Neuronal stem cell (in vitro differentiated cells): ENCODE data around the gene PGAP6.

Experiments used
- DNase-seq: peaks from one replicate; pipeline ENCODE4 v3.0.0-alpha.2; 2013; ENCODE audit warnings: low spot score
- H2AFZ ChIP-seq: one replicate; pipeline ENCODE4 v1.6.1; 2013; ENCODE audit warnings: mild to moderate bottlenecking, low read length, inconsistent platforms
- H2AK5ac ChIP-seq: 2 replicates; pipeline ENCODE4 v1.6.1; 2013; ENCODE audit warnings: low read depth, mild to moderate bottlenecking, inconsistent platforms, low read length, moderate library complexity, mixed read lengths
- H2BK120ac ChIP-seq: 2 replicates; pipeline ENCODE4 v1.6.1; 2013; ENCODE audit warnings: low read depth, mild to moderate bottlenecking, inconsistent platforms, low read length, moderate library complexity, mixed read lengths
- H2BK12ac ChIP-seq: one replicate; pipeline ENCODE4 v1.6.1; 2013; ENCODE audit warnings: low read length, inconsistent platforms
- H2BK15ac ChIP-seq: 2 replicates; pipeline ENCODE4 v1.6.1; 2013; ENCODE audit warnings: mild to moderate bottlenecking, low read length, inconsistent platforms, mixed read lengths
- H2BK5ac ChIP-seq: one replicate; pipeline ENCODE4 v1.6.1; 2013; ENCODE audit warnings: inconsistent platforms, mild to moderate bottlenecking, low read length, moderate library complexity
- H3K14ac ChIP-seq: one replicate; pipeline ENCODE4 v1.6.1; 2013; ENCODE audit warnings: low read length, inconsistent platforms
- H3K18ac ChIP-seq: 2 replicates; pipeline ENCODE4 v1.6.1; 2013; ENCODE audit warnings: low read length, inconsistent platforms
- H3K23ac ChIP-seq: 2 replicates; pipeline ENCODE4 v1.6.1; 2013; ENCODE audit warnings: low read depth, mild to moderate bottlenecking, mixed read lengths, low read length, inconsistent platforms; ENCODE audit not compliant: poor library complexity
- H3K27ac ChIP-seq: replicated peaks from 3 replicates; pipeline ENCODE4 v1.5.1; 2013; ENCODE audit warnings: low read length, inconsistent platforms
- H3K27me3 ChIP-seq, 3 experiments: 2 replicates each; pipeline ENCODE4 v1.6.1; 2013; ENCODE audit warnings: low read length in 3 of 3, mild to moderate bottlenecking in 2 of 3, inconsistent platforms in 1 of 3, low read depth in 1 of 3, mixed read lengths in 1 of 3, moderate library complexity in 1 of 3; ENCODE audit not compliant: control insufficient read depth in 3 of 3, insufficient read depth in 3 of 3
- H3K36me3 ChIP-seq, 2 donors: replicated peaks in 1 of 2; 2 replicates each; pipeline ENCODE4 v1.6.1; 2013; ENCODE audit warnings: low read length in 2 of 2; ENCODE audit not compliant: control insufficient read depth in 2 of 2, insufficient read depth in 2 of 2
- H3K4ac ChIP-seq: 2 replicates; pipeline ENCODE4 v1.6.1; 2013; ENCODE audit warnings: inconsistent platforms, mild to moderate bottlenecking, low read length, moderate library complexity
- H3K4me1 ChIP-seq, 2 donors: 1 replicate in 1 of 2; 2 replicates in 1 of 2; pipeline ENCODE4 v1.6.1; 2013; ENCODE audit warnings: low read length in 2 of 2, low read depth in 1 of 2; ENCODE audit not compliant: control insufficient read depth in 2 of 2, insufficient read depth in 1 of 2
- H3K4me2 ChIP-seq: one replicate; pipeline ENCODE4 v1.6.1; 2013; ENCODE audit warnings: mild to moderate bottlenecking, low read length, inconsistent platforms; ENCODE audit not compliant: insufficient read depth, poor library complexity, severe bottlenecking
- H3K4me3 ChIP-seq, 2 donors: 2 replicates each; pipeline ENCODE4 v1.5.1; 2013; ENCODE audit warnings: low read length in 2 of 2, mild to moderate bottlenecking in 2 of 2, inconsistent platforms in 1 of 2, moderate library complexity in 1 of 2
- H3K79me1 ChIP-seq: one replicate; pipeline ENCODE4 v1.6.1; 2013; ENCODE audit warnings: low read depth, mild to moderate bottlenecking, inconsistent platforms, low read length, moderate library complexity
- H3K9ac ChIP-seq: one replicate; pipeline ENCODE4 v1.6.1; 2013; ENCODE audit warnings: mild to moderate bottlenecking, low read depth, low read length, inconsistent platforms; ENCODE audit not compliant: poor library complexity
- H3K9me3 ChIP-seq, 2 donors: replicated peaks in 1 of 2; 2 replicates each; pipeline versions ENCODE3 to v1.6.1; 2013; ENCODE audit warnings: low read length in 2 of 2, mild to moderate bottlenecking in 2 of 2, inconsistent platforms in 1 of 2, low read depth in 1 of 2, mixed read lengths in 1 of 2, moderate library complexity in 1 of 2; ENCODE audit not compliant: control insufficient read depth in 2 of 2, insufficient read depth in 1 of 2
- H4K8ac ChIP-seq: one replicate; pipeline ENCODE4 v1.6.1; 2013; ENCODE audit warnings: low read depth, mild to moderate bottlenecking, inconsistent platforms, low read length, moderate library complexity
- H4K91ac ChIP-seq: one replicate; pipeline ENCODE4 v1.6.1; 2013; ENCODE audit warnings: low read length, low read depth, mild to moderate bottlenecking, inconsistent platforms; ENCODE audit not compliant: poor library complexity
- WGBS, 2 donors: extraction: QIAGEN DNeasy Blood & Tissue Kit; methylation state at CpG; one replicate each; pipeline ENCODE4 v1.1.7; 2013; ENCODE audit warnings: missing lambda C conversion rate in 2 of 2, mixed read lengths in 1 of 2; ENCODE audit not compliant: insufficient read length in 2 of 2, insufficient replicate concordance in 1 of 2; ENCODE audit errors: extremely low coverage in 2 of 2; 5-methylcytosine and 5-hydroxymethylcytosine counted together

PGAP6 gene

DNA sequence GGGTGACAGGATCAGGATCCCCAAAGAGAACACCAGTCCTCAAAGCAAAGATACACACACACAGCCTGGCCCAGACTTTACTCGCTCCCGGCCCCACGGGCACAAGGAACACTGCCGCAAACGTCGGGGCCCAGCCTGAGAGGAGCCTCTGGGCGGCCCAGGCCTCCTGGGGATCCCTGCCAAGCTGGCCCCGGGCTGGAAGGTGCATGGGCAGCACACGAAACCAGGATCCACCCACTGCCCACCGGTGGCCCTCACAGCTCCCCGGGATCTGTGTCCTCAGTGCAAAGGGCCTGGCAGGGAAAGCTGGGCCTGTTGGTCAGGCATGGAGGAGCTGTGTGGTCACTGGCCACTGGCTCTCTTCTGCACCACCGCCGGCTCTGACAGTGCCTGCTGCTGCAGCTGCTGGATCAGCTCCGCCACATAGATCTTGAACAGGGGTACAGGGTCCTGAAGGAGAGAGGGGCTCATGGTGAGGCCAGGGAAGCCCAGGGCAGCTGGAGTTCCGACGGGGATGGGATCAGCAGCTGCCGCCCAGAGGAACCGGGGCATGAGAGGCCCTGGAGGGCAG is 14.4 kb downstream of the PGAP6 start:
- H2BK5ac ChIP-seq, result peak overlapping the region; percentile 66
- no peak overlapping the region for H2BK15ac ChIP-seq
- H3K23ac ChIP-seq, result no peak overlapping the region
- no peak overlapping the region for H2BK120ac ChIP-seq
- H3K9ac ChIP-seq, result no peak overlapping the region
- peaks cover 24 to 53% of the 10 kb centered on the region in 2 donors for H3K36me3 ChIP-seq
- H2BK12ac ChIP-seq, result no peak overlapping the region
- H3K27ac ChIP-seq, result no peak overlapping the region
- peaks cover 4 to 10% of the 10 kb centered on the region in 2 donors for H3K4me1 ChIP-seq
- no peak overlapping the region for H3K4me2 ChIP-seq
- H3K14ac ChIP-seq, result no peak overlapping the region
- H2AFZ ChIP-seq, result no peak overlapping the region
- H4K8ac ChIP-seq, result no peak overlapping the region
- WGBS, 2 donors, result no CpG with 5 or more reads among the region's 18 CpGs
- no peak overlapping the region for H3K4me3 ChIP-seq
- no peak overlapping the region for H4K91ac ChIP-seq
- no peak overlapping the region for H2AK5ac ChIP-seq
- H3K79me1 ChIP-seq, result peaks cover 4% of the 10 kb centered on the region
- no peak overlapping the region for H3K18ac ChIP-seq
- no peak for DNase-seq
- H3K27me3 ChIP-seq, result no peaks in the 10 kb centered on the region
- H3K9me3 ChIP-seq, result no peaks in the 10 kb centered on the region
- H3K4ac ChIP-seq, result no peak overlapping the region

DNA sequence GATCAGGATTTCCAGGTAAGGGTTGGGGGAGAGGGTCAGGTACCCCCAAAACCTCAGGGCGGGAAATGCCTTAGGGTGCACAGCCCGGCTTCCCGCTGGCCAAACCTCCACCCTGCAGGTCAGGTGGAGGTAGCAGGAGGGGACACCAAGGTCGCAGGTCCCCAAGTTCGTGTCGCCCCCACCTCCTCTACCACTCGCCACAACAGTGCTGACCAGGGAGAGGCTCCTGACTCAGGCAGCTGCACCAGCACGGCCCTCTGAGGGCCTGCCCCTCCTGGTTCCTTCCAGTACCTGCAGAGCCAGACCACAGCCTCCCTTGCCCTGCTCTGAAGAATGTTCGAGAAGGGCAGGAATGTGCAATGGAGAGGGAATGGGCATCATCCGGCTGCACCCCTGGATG is 15.3 kb downstream of the PGAP6 start:
- Histone ChIP-seq H3K18ac (no peak overlapping the region), H3K4me3 (no peak overlapping the region), H3K27me3 (peaks cover 0 to 2% (median 0%) of the 10 kb centered on the region in 3 experiments), H2BK120ac (no peak overlapping the region), H2AK5ac (no peak overlapping the region), H3K23ac (peak overlapping the region; percentile 29), H4K8ac (no peak overlapping the region), H3K27ac (no peak overlapping the region), H4K91ac (no peak overlapping the region), H3K4ac (no peak overlapping the region), H2BK15ac (no peak overlapping the region), H2BK12ac (no peak overlapping the region), H3K9me3 (no peaks in the 10 kb centered on the region), H3K4me2 (no peak overlapping the region), H3K36me3 (peaks cover 21 to 43% of the 10 kb centered on the region in 2 donors), H3K79me1 (peaks cover 4% of the 10 kb centered on the region), H2AFZ (no peak overlapping the region), H3K9ac (no peak overlapping the region), H3K14ac (no peak overlapping the region), H3K4me1 (peaks cover 4 to 15% of the 10 kb centered on the region in 2 donors), H2BK5ac (no peak overlapping the region)
- no CpG with 5 or more reads among the region's 10 CpGs for WGBS, 2 donors
- no peak for DNase-seq

DNA sequence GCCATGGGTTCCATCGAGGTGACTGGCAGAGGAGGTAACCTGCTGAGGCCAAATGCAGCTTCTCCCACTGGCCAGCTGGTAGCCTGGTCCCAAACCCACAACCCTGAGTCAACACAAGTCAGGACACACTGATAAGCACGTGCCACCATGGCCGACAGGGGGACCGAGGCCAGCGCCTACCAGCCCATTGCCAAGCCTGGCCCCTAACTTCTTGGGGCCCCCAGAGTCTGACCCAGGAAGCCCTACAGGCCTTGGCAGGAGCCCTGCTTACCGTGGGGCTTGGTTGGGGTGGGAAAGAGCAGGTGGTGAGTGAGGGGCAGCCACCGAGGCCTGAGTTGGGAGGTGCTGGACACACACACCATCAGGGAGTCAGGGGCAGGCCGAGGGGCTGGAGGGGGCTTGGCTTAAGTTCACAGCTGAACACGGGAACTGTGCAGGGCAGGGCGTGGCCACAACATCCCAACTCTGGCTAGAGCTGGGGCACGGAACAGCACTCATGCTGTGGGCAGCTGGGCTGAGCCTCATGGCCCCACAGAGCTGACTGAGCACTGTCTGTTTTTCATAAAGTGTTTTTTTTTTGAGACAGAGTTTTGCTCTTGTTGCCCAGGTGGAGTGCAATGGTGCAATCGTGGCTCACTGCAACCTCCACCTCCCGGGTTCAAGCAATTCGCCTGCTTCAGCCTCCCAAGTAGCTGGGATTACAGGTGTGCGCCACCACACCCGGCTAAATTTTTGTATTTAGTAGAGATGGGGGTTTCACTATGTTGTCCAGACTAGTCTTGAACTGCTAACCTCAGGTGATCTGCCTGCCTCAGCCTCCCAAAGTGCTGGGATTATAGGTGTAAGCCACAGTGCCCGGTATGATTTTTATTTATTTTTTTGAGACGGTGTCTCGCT is 16.9 kb downstream of the PGAP6 start:
- Histone ChIP-seq H3K4me2 (no peak overlapping the region), H3K4ac (no peak overlapping the region), H2BK120ac (no peak overlapping the region), H4K8ac (no peak overlapping the region), H3K18ac (peak overlapping the region; percentile 67), H3K4me3 (no peak overlapping the region), H3K4me1 (peaks cover 0 to 13% of the 10 kb centered on the region in 2 donors), H3K36me3 (peaks cover 21 to 38% of the 10 kb centered on the region in 2 donors), H3K27ac (no peak overlapping the region), H2BK15ac (no peak overlapping the region), H3K23ac (peak overlapping the region; percentile 8), H4K91ac (no peak overlapping the region), H2AK5ac (no peak overlapping the region), H2BK12ac (no peak overlapping the region), H3K14ac (no peak overlapping the region), H3K9me3 (no peaks in the 10 kb centered on the region), H2AFZ (no peak overlapping the region), H3K27me3 (peaks cover 0 to 2% (median 0%) of the 10 kb centered on the region in 3 experiments), H2BK5ac (no peak overlapping the region), H3K9ac (no peak overlapping the region), H3K79me1 (peaks cover 2% of the 10 kb centered on the region)
- no peak for DNase-seq
- no CpG with 5 or more reads among the region's 19 CpGs for WGBS, 2 donors
